Glutamatergic neuron (in vitro differentiated cells): ENCODE results near the gene TMA16. TPM values are rescaled to one million over a fixed set of nuclear protein-coding genes. Genes with fewer than 3 reads are reported as not detected.
A peak's percentile ranks its signal among the peaks of the same experiment; 100 is the strongest.
"Not testable (repeated sequence)": the region's sequence is repeated elsewhere in the genome, so short reads cannot be mapped to it uniquely, and the experiment has no call there.

Source experiments
- DNase-seq: peaks from one replicate; pipeline ENCODE4 v3.0.0; 2022
- H3K27ac Mint-ChIP-seq: one replicate; pipeline ENCODE4 v1.8.0; 2020; ENCODE audit warnings: mild to moderate bottlenecking, mixed read lengths, inconsistent platforms; ENCODE audit not compliant: unreplicated experiment
- H3K27me3 Mint-ChIP-seq: one replicate; pipeline ENCODE4 v1.8.0; 2020; ENCODE audit warnings: mild to moderate bottlenecking, moderate library complexity, mixed read lengths, inconsistent platforms; ENCODE audit not compliant: unreplicated experiment
- H3K36me3 Mint-ChIP-seq: one replicate; pipeline ENCODE4 v1.8.0; 2020; ENCODE audit warnings: mild to moderate bottlenecking, mixed read lengths, inconsistent platforms; ENCODE audit not compliant: unreplicated experiment
- H3K4me1 Mint-ChIP-seq: one replicate; pipeline ENCODE4 v1.8.0; 2020; ENCODE audit warnings: mild to moderate bottlenecking, low read depth, mixed read lengths, inconsistent platforms; ENCODE audit not compliant: unreplicated experiment
- H3K4me3 Mint-ChIP-seq: one replicate; pipeline ENCODE4 v1.8.0; 2020; ENCODE audit warnings: mild to moderate bottlenecking, mixed read lengths, inconsistent platforms; ENCODE audit not compliant: unreplicated experiment
- H3K9me3 Mint-ChIP-seq: one replicate; pipeline ENCODE4 v1.8.0; 2020; ENCODE audit warnings: mild to moderate bottlenecking, moderate library complexity, mixed read lengths, inconsistent platforms; ENCODE audit not compliant: unreplicated experiment
- CTCF ChIP-seq: fragments of 200-600 bp; sonication (generic); IDR thresholded peaks from one replicate; pipeline ENCODE4 v1.5.0; 2021; ENCODE audit not compliant: partially characterized antibody, unreplicated experiment
- long read RNA-seq: library from polyadenylated mRNA; unstranded; transcript quantifications from one replicate; pipeline ENCODE4 v2.0.0, GENCODE V29; 2020; ENCODE audit not compliant: unreplicated experiment
- total RNA-seq: library from RNA; stranded (reverse); fragmentation: NEBNext Ultra II Directional; extraction: Animal tissue kit (Norgen Biotek cat#: 25700); gene quantifications from one replicate; pipeline ENCODE4 v1.2.1, GENCODE V29; 2021; ENCODE audit not compliant: unreplicated experiment

Gene TMA16
- total RNA-seq = 30.8 TPM
- long read RNA-seq, transcript TMA16-201 (7 exons, 1,978 nt) = major isoform, 8 of 11 reads
- long read RNA-seq, partial matches to known transcripts = 2 of 11 reads
- long read RNA-seq, other reads (novel, unspliced or antisense) = 1 of 11 reads

- peak within 1 kb of the TSS; percentile 92 for H3K4me3 Mint-ChIP-seq
- no peaks in the 10 kb centered on the region for H3K27me3 Mint-ChIP-seq
- DNase-seq = peak; percentile 91
- H3K9me3 Mint-ChIP-seq = peaks cover 8% of the 10 kb centered on the region
- peak within 1 kb of the TSS; percentile 94 for H3K27ac Mint-ChIP-seq
- no peaks in the 10 kb centered on the region for H3K36me3 Mint-ChIP-seq
- H3K4me1 Mint-ChIP-seq = peaks cover 7% of the 10 kb centered on the region
- TF ChIP-seq CTCF = no peak
Observed at GRCh38 chr4:163494360-163495241, at the start of gene TMA16. TSS of gene TMA16 (plus strand) at chr4:163494690. CDS start at chr4:163494802, 112 bp downstream.

GRCh38 chr4:163447023-163447422 lies 47.5 kb upstream of the TMA16 start:
- not testable (repeated sequence) for DNase-seq, H3K27me3 Mint-ChIP-seq, H3K27ac Mint-ChIP-seq, H3K4me1 Mint-ChIP-seq, H3K4me3 Mint-ChIP-seq, H3K9me3 Mint-ChIP-seq, H3K36me3 Mint-ChIP-seq

- no peak for DNase-seq
- no peaks in the 10 kb centered on the region for H3K9me3 Mint-ChIP-seq
- H3K36me3 Mint-ChIP-seq = no peaks in the 10 kb centered on the region
- H3K4me1 Mint-ChIP-seq = no peaks in the 10 kb centered on the region
- H3K27ac Mint-ChIP-seq = no peak overlapping the region
- no peaks in the 10 kb centered on the region for H3K27me3 Mint-ChIP-seq
- H3K4me3 Mint-ChIP-seq = no peak overlapping the region
- no peak for TF ChIP-seq CTCF
Observed at GRCh38 chr4:163447481-163447880, 47.0 kb upstream of the TMA16 start.

GRCh38 chr4:163448540-163449203 lies 45.8 kb upstream of the TMA16 start:
- no peak for DNase-seq
- Mint-ChIP-seq H3K4me1 (no peaks in the 10 kb centered on the region), H3K27ac (no peak overlapping the region), H3K27me3 (no peaks in the 10 kb centered on the region), H3K4me3 (no peak overlapping the region), H3K36me3 (no peaks in the 10 kb centered on the region), H3K9me3 (no peaks in the 10 kb centered on the region)
- no peak for TF ChIP-seq CTCF

GRCh38 chr4:163462556-163462955 lies 31.9 kb upstream of the TMA16 start:
- H3K4me1 Mint-ChIP-seq = peaks cover 9% of the 10 kb centered on the region
- no peaks in the 10 kb centered on the region for H3K36me3 Mint-ChIP-seq
- no peak overlapping the region for H3K27ac Mint-ChIP-seq
- H3K27me3 Mint-ChIP-seq = no peaks in the 10 kb centered on the region
- H3K4me3 Mint-ChIP-seq = no peak overlapping the region
- DNase-seq = no peak
- TF ChIP-seq CTCF = no peak
- peaks cover 1% of the 10 kb centered on the region for H3K9me3 Mint-ChIP-seq
